ENCODE data around the gene SHLD1.

Gene SHLD1

GRCh38 chr20:5781798-5782750, 31.9 kb downstream of the SHLD1 start:
- no peak for TF ChIP-seq EZH2 (optimal IDR thresholded peaks at IDR 0.05; ENCODE audit: low read depth, low read length)
- TF ChIP-seq CTCF (IDR thresholded peaks at IDR 0.05; ENCODE audit: low read length): no peak
- no peak for TF ChIP-seq EZH2phosphoT487 (IDR thresholded peaks at IDR 0.05; ENCODE audit: low read length)
- no peak overlapping the region for H3K4me3 ChIP-seq (ENCODE audit: low read length)
- no peak overlapping the region for H3K27ac ChIP-seq (ENCODE audit: low read length)
- no peaks in the 10 kb centered on the region for H4K20me1 ChIP-seq (ENCODE audit: insufficient read depth, low read length)
- no peak overlapping the region for H2AFZ ChIP-seq (ENCODE audit: low read length)
- no peaks in the 10 kb centered on the region for H3K79me2 ChIP-seq (ENCODE audit: low read length)
- DNase-seq: no peak
- no peaks in the 10 kb centered on the region for H3K9me3 ChIP-seq (replicated peaks; ENCODE audit: insufficient read depth, low read length)
- no peaks in the 10 kb centered on the region for H3K4me1 ChIP-seq (ENCODE audit: low read length)
- no peak overlapping the region for H3K4me2 ChIP-seq (ENCODE audit: low read depth, low read length)
- no peaks in the 10 kb centered on the region for H3F3A ChIP-seq (ENCODE audit: insufficient read depth, low read length)
- H3K9me2 ChIP-seq (replicated peaks; ENCODE audit: insufficient read depth, low read length): no peaks in the 10 kb centered on the region
- H3K36me3 ChIP-seq (replicated peaks; ENCODE audit: insufficient read depth, low read length): no peaks in the 10 kb centered on the region
- no peak overlapping the region for H3K9ac ChIP-seq (ENCODE audit: low read length)
- H3K27me3 ChIP-seq (replicated peaks; ENCODE audit: insufficient read depth, low read length): no peaks in the 10 kb centered on the region

GRCh38 chr20:5784735-5785134, 34.5 kb downstream of the SHLD1 start:
- Histone ChIP-seq H3K9me2 (replicated peaks; ENCODE audit: insufficient read depth, low read length) (no peaks in the 10 kb centered on the region), H3K79me2 (ENCODE audit: low read length) (no peaks in the 10 kb centered on the region), H3K36me3 (replicated peaks; ENCODE audit: insufficient read depth, low read length) (no peaks in the 10 kb centered on the region), H3K27ac (ENCODE audit: low read length) (no peak overlapping the region), H4K20me1 (ENCODE audit: insufficient read depth, low read length) (no peaks in the 10 kb centered on the region), H3K9ac (ENCODE audit: low read length) (no peak overlapping the region), H3K27me3 (replicated peaks; ENCODE audit: insufficient read depth, low read length) (no peaks in the 10 kb centered on the region), H3K4me1 (ENCODE audit: low read length) (no peaks in the 10 kb centered on the region), H3F3A (ENCODE audit: insufficient read depth, low read length) (no peaks in the 10 kb centered on the region), H2AFZ (ENCODE audit: low read length) (no peak overlapping the region), H3K4me2 (ENCODE audit: low read depth, low read length) (no peak overlapping the region), H3K9me3 (replicated peaks; ENCODE audit: insufficient read depth, low read length) (no peaks in the 10 kb centered on the region), H3K4me3 (ENCODE audit: low read length) (no peak overlapping the region)
- DNase-seq: no peak
- TF ChIP-seq EZH2phosphoT487 (IDR thresholded peaks at IDR 0.05; ENCODE audit: low read length) (no peak), EZH2 (optimal IDR thresholded peaks at IDR 0.05; ENCODE audit: low read depth, low read length) (no peak), CTCF (IDR thresholded peaks at IDR 0.05; ENCODE audit: low read length) (no peak)

GRCh38 chr20:5785146-5785545, 34.9 kb downstream of the SHLD1 start:
- no peaks in the 10 kb centered on the region for H4K20me1 ChIP-seq (ENCODE audit: insufficient read depth, low read length)
- H3K4me1 ChIP-seq (ENCODE audit: low read length): no peaks in the 10 kb centered on the region
- no peak overlapping the region for H3K9ac ChIP-seq (ENCODE audit: low read length)
- TF ChIP-seq EZH2phosphoT487 (IDR thresholded peaks at IDR 0.05; ENCODE audit: low read length): no peak
- no peak for TF ChIP-seq CTCF (IDR thresholded peaks at IDR 0.05; ENCODE audit: low read length)
- no peak for TF ChIP-seq EZH2 (optimal IDR thresholded peaks at IDR 0.05; ENCODE audit: low read depth, low read length)
- no peak overlapping the region for H3K4me2 ChIP-seq (ENCODE audit: low read depth, low read length)
- no peak overlapping the region for H2AFZ ChIP-seq (ENCODE audit: low read length)
- H3K27me3 ChIP-seq (replicated peaks; ENCODE audit: insufficient read depth, low read length): no peaks in the 10 kb centered on the region
- H3K27ac ChIP-seq (ENCODE audit: low read length): no peak overlapping the region
- H3K4me3 ChIP-seq (ENCODE audit: low read length): no peak overlapping the region
- no peak for DNase-seq
- no peaks in the 10 kb centered on the region for H3K9me2 ChIP-seq (replicated peaks; ENCODE audit: insufficient read depth, low read length)
- no peaks in the 10 kb centered on the region for H3K79me2 ChIP-seq (ENCODE audit: low read length)
- H3F3A ChIP-seq (ENCODE audit: insufficient read depth, low read length): no peaks in the 10 kb centered on the region
- no peaks in the 10 kb centered on the region for H3K9me3 ChIP-seq (replicated peaks; ENCODE audit: insufficient read depth, low read length)
- H3K36me3 ChIP-seq (replicated peaks; ENCODE audit: insufficient read depth, low read length): no peaks in the 10 kb centered on the region

Data from MM.1S (cell line).